AG20443 (cell line): ENCODE measurements around the gene CTAG1B.
"Not testable (repeated sequence)": the region's sequence is repeated elsewhere in the genome, so short reads cannot be mapped to it uniquely, and the experiment has no call there.

Experiments used
- DNase-seq: peaks from one replicate; pipeline ENCODE4 v3.0.0; 2012; ENCODE audit warnings: low spot score, mixed read lengths

The CTAG1B gene

DNA sequence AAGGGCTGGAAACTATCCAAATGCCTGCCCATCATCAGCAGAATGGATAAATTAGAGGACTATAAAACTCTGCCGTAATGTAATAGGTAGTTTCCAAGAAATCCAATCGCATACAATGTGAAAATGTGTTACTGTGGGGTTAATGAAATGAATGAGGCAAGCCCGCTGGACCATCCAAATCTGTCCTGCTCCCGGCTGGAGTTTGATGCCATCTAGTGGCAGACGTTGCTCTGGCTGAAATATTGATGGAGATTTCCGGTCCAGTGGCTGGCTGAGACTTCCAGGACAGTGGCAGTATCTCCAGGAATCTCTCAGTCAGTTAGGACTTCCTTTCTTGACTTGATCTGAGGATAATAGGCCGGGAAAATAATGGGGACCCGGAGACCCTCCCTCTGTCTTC is 36.1 kb downstream of the CTAG1B start:
- DNase-seq: not testable (repeated sequence)

DNA sequence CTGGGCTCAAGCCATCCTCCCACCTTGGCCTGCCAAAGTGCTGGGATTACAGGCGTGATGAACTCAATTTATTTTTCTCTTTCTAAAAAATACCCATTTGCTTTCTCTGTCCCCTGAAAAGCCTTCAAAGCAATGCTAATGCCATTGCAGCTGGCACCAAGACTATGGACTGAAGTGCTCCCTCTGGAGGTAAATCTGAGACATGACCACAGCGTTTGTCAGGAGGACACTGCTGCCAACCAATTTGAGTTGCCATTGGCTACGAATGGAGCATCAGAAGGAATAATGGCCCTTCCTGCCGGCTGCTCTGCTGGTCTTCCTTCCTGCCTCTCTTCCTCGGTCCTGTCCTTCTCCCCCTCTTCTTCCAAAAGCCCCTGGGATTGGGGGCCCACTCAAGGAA is 44.0 kb downstream of the CTAG1B start:
- DNase-seq: not testable (repeated sequence)

DNA sequence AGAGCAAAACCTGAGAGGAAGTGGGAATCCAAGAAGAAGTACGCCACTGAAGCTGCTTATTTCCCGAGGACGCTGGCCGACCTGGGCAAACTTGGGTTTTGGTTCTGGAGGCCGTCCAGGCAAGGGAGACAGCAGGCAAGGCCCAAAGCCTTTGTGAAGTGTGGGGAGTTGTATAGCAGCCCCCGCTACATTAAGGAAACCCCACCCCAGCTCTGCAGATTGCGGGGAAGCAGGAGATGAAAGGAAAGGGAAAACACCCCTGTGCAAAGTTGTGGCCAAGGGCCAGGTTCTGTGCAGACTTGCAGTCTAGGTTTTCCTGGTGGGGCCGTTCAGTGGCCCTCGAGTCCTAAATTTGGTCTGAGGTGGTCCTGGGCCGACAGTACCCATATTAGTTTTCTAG is 46.0 kb downstream of the CTAG1B start:
- not testable (repeated sequence) for DNase-seq

DNA sequence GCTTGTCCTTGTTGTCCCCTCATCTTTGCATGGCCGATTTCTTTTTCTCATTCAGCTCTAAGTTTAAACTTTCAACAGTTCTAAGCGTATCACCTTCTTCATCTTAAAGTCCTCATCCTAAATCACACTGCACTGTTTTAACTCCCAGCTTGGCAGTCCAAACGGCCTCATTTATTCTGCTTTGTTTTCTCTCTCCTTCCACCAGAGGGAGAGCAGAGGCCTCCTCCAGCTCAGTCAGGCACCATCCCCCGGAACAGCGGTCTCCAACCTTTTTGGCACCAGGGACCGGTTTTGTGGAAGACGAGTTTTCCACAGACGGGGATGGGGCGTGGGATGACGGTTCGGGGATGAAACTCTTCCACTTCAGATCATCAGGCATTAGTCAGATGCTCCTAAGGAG is 48.7 kb downstream of the CTAG1B start:
- DNase-seq: not testable (repeated sequence)
